ENCODE measurements around the gene MRPS27.

DNA sequence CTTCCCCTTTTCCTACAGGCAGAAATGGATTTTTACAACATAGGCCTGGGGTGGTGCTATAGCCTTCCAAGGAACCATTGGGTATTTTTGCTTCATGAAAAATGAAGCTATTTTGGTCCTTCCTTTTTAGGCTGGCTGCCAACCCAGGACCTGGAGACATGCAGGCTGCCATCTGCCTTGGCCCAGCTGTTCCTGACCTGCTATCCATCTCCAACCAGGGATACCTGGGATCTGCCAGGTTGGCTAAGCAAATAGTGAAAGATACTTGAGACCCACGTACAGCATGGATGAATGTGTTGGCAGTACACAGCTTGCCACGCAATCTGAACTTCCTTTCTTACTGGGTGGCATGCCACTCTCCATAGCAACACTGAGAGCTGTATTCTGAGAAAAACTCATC, 31.1 kb downstream of the MRPS27 start:
- TF ChIP-seq, protein P1, sequence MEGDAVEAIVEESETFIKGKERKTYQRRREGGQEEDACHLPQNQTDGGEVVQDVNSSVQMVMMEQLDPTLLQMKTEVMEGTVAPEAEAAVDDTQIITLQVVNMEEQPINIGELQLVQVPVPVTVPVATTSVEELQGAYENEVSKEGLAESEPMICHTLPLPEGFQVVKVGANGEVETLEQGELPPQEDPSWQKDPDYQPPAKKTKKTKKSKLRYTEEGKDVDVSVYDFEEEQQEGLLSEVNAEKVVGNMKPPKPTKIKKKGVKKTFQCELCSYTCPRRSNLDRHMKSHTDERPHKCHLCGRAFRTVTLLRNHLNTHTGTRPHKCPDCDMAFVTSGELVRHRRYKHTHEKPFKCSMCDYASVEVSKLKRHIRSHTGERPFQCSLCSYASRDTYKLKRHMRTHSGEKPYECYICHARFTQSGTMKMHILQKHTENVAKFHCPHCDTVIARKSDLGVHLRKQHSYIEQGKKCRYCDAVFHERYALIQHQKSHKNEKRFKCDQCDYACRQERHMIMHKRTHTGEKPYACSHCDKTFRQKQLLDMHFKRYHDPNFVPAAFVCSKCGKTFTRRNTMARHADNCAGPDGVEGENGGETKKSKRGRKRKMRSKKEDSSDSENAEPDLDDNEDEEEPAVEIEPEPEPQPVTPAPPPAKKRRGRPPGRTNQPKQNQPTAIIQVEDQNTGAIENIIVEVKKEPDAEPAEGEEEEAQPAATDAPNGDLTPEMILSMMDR (IDR thresholded peaks at IDR 0.05 in 4 of 5, conservative IDR thresholded peaks at IDR 0.05 in 1 of 5), result no peak
- TF ChIP-seq POLR2A (IDR thresholded peaks at IDR 0.05), result no peak
